CD4-positive, alpha-beta T cell treated with Interleukin-17A for 4 hours (primary cell): ENCODE data around the gene CHN2.

ENCODE experiments used
- DNase-seq: peaks from one replicate; pipeline ENCODE4 v3.0.0-alpha.2; 2020; ENCODE audit warnings: mixed read lengths

CHN2 gene

GRCh38 chr7:29479301-29480200 is 285.0 kb downstream of the CHN2 start:
- no peak for DNase-seq

DNA sequence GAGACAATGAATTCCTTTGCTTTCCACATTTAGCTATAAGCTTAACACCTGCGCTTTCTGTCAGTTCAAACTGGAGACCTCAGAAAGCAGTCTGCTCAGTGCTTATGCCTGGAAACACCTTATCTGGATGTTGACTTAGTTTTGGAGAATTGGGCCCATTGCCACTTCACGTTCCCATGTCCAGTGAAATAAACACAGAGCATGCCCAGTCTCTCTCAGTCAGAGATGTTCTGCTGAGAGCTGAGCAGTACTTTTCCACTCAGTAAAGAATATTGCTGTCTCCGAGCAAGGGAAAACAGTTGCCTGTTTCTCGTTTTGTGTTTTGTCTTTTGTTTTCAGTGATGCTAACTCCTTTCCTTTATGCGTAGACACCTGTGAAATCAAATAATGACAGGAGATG is 285.9 kb downstream of the CHN2 start:
- DNase-seq: no peak

DNA sequence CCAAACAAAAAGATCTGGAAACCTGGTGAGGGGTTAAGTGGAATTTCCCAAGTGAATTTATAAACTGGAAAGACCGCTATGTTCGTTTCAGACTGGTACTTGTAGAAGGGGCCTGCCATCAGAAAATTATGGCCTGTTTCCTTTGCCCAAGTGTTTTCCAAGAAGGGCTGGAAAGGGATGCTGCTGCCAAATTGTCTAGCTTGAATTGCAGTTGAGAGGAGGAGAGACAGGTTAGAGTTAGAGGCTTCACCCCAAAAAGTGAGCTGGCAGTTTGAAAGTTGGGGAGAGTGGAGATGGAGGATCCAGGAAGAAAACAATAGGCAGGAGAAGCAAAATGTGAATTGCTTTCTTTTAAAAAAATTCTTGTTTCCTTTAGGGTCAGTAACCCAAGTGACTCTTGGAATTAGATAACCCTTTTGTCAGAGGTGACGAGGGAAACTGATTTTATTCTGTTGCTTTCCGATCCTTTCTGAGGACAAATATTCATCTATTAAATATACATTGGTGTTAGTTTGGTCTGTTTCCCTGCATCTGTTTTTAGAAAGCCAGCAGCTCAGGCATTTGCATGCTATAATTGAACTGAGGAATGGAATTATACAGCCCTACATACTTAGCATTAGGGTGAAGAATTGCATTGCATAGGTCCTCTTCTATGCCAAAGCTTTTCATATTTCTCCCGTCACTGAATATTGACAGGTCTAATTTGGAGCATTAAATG is 286.5 kb downstream of the CHN2 start:
- no peak for DNase-seq

GRCh38 chr7:29482056-29482455 is 287.5 kb downstream of the CHN2 start:
- no peak for DNase-seq

- no peak for DNase-seq
Measured at GRCh38 chr7:29483219-29484104, 288.9 kb downstream of the CHN2 start.

DNA sequence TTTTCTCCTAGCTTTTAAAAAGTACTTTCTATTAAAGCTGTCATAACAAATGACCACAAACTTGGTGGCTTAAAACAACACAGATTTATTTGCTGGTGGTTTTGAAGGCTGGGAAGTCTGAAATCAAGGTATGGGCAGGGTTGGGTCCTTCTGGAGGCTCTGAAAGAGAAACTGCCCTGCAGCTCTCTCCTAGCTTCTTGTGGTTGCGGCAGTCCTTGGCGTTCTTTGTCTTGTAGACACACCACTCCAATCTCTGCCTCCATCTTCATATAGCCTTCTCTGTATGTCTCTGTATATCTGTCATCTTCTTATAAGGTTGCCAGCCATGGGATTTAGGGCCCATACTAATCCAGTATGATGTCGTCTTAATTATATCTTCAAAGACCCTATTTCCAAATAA is 289.7 kb downstream of the CHN2 start:
- no peak for DNase-seq

DNA sequence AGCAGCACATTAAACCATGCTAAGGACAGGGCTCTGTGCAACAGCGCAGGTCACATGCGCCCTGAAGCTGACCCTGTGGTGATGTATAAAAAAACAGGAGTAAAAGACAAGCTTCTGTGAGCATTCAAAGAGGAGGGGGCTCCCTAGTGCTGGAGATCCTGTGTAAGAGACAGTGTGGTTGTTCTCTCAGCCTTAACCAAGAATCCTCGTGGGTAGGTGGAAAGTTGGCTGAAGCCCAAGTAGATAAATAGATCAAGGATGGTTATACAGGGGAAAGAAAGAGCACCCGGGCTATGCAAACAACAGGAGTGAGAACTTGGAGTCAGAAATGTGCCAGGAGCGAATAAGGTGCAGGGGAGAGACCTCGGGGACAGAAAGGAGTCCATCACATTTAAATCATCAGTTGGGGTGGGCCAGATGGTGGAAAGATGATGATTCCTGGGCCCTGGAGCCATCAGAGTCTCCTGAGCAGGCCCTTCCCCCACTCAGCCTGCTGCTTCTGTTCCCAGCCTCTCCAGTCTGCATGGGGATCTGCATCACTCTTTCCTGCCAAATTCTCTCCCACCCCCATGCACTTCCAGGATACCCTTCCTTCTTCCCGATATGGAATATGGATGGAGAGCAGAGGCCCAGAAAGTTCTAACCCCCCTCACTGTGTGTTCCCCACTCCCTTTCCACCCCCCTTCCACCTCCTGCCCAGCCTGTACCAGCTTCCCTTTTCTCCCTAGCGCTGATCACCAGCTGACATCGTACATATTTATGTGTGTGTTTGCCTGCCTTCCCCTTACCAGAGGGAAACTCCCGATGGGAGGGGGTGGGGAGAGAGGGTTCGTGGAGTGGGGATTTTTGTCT is 291.0 kb downstream of the CHN2 start:
- no peak for DNase-seq

DNA sequence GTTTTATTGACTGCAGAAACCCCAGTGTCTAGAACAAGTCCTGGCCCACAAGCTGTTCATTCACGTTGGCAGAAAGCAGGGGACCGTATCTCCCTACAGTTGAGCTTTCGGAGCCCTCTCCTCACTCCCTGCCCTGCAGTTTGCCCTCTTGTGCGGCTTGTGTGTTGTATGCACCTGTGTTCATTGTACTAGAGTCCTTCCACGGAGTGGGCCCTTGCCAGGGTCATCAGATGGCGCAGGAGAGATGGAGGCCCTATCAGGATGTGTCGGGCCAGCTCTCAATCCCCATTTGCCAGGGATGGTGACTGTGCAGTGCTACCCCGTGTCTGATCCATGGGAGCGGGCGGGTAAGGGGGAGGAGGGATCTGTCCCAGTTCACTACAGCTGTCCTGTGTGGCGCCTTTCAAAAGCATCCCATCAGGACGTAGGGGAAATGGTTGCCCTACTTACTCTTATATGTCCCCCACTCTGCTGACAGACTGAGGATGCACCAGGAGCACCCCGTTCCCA is 291.7 kb downstream of the CHN2 start:
- no peak for DNase-seq

- DNase-seq: no peak
Measured at GRCh38 chr7:29487424-29487823, 292.8 kb downstream of the CHN2 start.

- DNase-seq: no peak
Measured at GRCh38 chr7:29488203-29488970, 293.8 kb downstream of the CHN2 start.

DNA sequence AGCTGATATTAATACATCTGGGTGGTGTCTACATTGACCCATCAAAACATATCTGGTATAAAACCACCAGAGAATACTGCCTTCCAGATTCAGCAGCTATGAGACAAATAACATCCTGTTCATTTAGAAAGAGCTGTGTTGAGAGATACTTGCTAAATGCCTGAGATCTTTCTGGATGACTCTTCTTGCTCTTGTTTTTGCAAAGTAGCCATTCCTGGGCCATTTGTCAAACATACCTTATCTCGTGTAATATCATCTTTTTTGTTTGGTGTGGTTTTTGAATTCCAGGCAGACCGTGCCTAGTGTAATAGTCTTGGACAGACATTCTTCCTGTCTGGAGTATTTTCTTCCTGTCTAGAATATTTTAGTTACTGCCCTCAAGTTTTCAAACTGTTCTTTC is 294.4 kb downstream of the CHN2 start:
- DNase-seq: no peak

DNA sequence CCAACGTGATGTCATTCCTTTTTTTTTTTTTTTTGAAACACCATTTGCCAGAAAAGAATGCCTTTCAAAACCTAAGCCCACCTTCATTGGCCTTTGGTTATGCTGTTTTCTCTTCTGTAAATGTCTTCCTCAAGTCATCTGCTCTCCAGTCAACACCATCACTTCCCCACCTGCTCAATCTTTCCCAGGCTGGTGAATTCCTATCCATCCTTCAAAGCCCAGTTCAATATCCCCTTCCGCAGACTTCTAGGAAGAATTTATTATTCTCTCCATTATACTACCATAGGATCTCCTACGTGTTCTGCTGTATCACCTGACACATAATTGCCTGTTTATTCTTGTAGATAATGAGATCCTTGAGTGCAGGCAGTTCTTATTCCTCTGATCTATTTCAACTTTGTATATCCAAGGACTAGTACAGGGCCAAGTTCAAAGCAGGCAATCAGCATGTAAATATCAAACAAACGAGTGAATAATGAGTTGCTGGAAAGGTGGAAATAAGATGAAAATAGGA is 295.6 kb downstream of the CHN2 start:
- DNase-seq: no peak

- no peak for DNase-seq
Measured at GRCh38 chr7:29494350-29494749, 299.8 kb downstream of the CHN2 start.

DNA sequence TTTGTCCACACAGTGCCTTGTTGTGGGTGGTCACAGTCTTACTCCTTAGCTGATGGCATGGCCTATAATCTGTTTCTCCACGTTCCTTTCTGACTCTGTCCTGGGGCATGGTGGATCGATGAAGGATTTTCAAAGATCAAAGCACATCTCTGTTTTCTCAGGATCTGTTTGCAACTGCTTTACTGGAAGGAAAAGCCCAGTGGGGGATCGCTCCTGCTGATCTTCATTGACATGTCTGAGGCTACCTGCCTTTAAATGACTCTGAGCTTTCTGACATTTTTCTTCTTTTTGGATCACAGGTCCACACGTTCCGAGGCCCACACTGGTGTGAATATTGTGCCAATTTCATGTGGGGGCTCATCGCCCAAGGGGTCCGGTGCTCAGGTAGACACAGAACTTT is 301.1 kb downstream of the CHN2 start:
- no peak for DNase-seq

DNA sequence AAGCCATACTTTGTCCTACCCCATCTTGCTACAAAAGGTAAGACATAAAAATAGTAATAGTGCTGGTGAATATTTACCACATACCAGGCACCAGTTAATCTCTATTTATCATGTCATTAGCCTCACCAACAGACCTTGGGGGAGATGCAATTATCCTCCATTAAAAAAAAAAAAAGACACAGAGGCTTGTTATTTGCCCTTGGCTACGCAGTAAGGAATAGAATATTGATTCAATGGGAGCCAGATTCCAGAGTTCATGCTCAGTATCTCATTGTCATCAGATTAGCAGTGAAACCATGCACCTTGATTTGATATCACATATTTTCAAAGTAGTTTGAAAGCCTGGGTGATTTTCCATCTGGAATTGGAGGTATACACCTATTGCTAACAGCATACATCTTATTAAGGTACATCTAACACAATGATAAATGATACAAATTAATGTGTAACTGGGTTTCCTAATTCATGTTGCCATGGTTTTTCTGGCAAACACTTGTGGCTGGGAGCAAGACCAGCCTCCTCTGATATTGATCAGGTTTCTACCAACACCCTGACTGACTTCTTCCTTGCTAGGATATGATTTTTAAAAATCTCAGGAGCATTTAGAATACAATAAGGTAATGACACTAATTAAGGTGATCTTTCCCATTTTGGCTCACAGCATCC is 301.9 kb downstream of the CHN2 start:
- DNase-seq: no peak

DNA sequence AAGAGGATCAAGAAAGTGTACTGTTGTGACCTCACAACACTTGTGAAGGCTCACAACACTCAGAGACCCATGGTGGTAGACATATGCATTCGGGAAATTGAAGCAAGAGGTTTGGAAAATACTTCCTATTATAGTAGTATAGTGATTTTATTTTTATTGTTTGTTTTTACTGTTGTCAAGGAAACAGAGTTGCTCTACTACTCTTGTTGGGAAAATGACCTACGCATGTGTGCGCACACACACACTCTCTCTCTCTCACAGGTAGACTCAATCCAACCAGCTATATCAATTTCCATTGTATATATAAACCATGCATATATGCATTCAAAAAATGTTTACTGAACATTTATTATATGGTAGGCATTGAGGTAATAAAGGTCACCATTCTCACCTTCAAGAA is 305.4 kb downstream of the CHN2 start:
- no peak for DNase-seq

DNA sequence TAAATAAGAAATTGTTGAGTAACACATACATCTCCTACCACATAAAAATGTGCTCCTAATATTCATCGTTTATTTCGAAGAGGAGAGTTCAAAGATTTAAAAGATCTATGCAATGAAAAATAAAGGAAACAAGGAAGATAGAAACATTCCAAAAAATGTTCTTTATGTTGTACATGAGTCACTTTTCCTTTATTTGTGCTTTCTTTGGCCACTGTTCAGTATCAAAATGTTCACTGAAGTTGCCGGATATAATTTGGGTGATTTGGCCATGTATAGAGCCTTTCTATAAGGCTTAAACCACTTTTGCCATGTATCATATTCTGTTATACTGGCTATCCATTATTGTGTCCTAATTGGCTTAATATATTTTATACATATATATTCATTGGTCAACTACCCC is 306.1 kb downstream of the CHN2 start:
- no peak for DNase-seq

- DNase-seq: no peak
Measured at GRCh38 chr7:29502133-29502532, 307.6 kb downstream of the CHN2 start.

GRCh38 chr7:29505931-29506330 is 311.4 kb downstream of the CHN2 start:
- DNase-seq: no peak

GRCh38 chr7:29508608-29509007 is 314.0 kb downstream of the CHN2 start:
- DNase-seq: no peak
